Heart right ventricle (tissue), 16 donors: ENCODE measurements around the gene ZBTB7A. TPM values are rescaled to one million over a fixed set of nuclear protein-coding genes. Genes with fewer than 3 reads are reported as not detected.
A peak's percentile ranks its signal among the peaks of the same experiment; 100 is the strongest.

ENCODE experiments used
- ATAC-seq, 8 donors: fragments of 200-7000 bp; cut with Tn5 transposase; one replicate each; pipeline ENCODE4 v1.9.1; 2020; ENCODE audit warnings: mild to moderate bottlenecking in 8 of 8, moderate library complexity in 8 of 8, moderate number of reproducible peaks in 1 of 8
- DNase-seq, 2 donors: peaks; one replicate each; pipeline ENCODE4 v3.0.0-alpha.2; 2020
- H3K27ac ChIP-seq, 10 donors: fragments of 200-600 bp; sonication (generic) in 2 of 10; one replicate each; pipeline versions ENCODE4 v1.5.0 to v1.8.0; 2020 to 2022; ENCODE audit warnings: mild to moderate bottlenecking in 3 of 10
- H3K27me3 ChIP-seq, 7 donors: fragments of 200-600 bp; one replicate each; pipeline ENCODE4 v1.8.0; 2021 to 2022; ENCODE audit warnings: mild to moderate bottlenecking in 2 of 7
- H3K36me3 ChIP-seq, 9 donors: fragments of 200-600 bp; sonication (generic) in 1 of 9; one replicate each; pipeline versions ENCODE4 v1.5.0 to v1.8.0; 2020 to 2022; ENCODE audit warnings: mild to moderate bottlenecking in 2 of 9
- H3K4me1 ChIP-seq, 9 donors: fragments of 200-600 bp; sonication (generic) in 1 of 9; one replicate each; pipeline versions ENCODE4 v1.5.0 to v1.8.0; 2020 to 2022; ENCODE audit warnings: mild to moderate bottlenecking in 4 of 9
- H3K4me3 ChIP-seq, 10 donors: fragments of 200-600 bp; sonication (generic) in 2 of 10; one replicate each; pipeline versions ENCODE4 v1.5.0 to v1.8.0; 2020 to 2022; ENCODE audit warnings: mild to moderate bottlenecking in 7 of 10, moderate library complexity in 2 of 10
- H3K9me3 ChIP-seq, 11 donors: fragments of 200-600 bp in 10 of 11; sonication (generic) in 2 of 11; one replicate each; pipeline versions ENCODE4 v1.5.0 to v1.8.0; 2013 to 2022; ENCODE audit warnings: mild to moderate bottlenecking in 2 of 11, control low read depth in 1 of 11, moderate library complexity in 1 of 11
- WGBS, 2 donors: extraction: QIAGEN DNeasy Blood & Tissue Kit; methylation state at CpG; one replicate each; pipeline ENCODE4 v1.1.7; 2013; ENCODE audit warnings: inconsistent platforms in 1 of 2; 5-methylcytosine and 5-hydroxymethylcytosine counted together
- intact Hi-C, 10 donors: fragments of 100-400 bp; cut with DNase I; formaldehyde crosslinking; loops; one replicate each; pipeline versions ENCODE4 v1.11.1 to v1.14.2; 2022
- polyA plus RNA-seq, 2 donors: library from polyadenylated mRNA; stranded (reverse); fragments of 200-250 nt; gene quantifications; one replicate each; pipeline ENCODE4 v1.2.3, GENCODE V29; 2013
- total RNA-seq, 10 donors: library from RNA; stranded (reverse); fragmentation: NEBNext Ultra II Directional in 3 of 10; extraction: Animal tissue kit (Norgen Biotek cat#: 25700) in 3 of 10; gene quantifications; one replicate each; pipeline versions ENCODE4 v1.2.1 to v1.2.4, GENCODE V29; 2021 to 2023
- TF ChIP-seq, protein P1 (sequence below), 9 donors: fragments of 200-600 bp; sonication (generic) in 2 of 9; IDR thresholded peaks; one replicate each; pipeline versions ENCODE4 v1.5.0 to v1.8.0; 2021 to 2022; ENCODE audit warnings: antibody characterized with exemption in 9 of 9, mild to moderate bottlenecking in 5 of 9, moderate library complexity in 1 of 9
- donor health status: Arrhythmogenic right ventricular cardiomyopathy.
- donor health status: ischemic (EF 13 %, LVEDD 7.1; RV severe dilation, severe dysfunction).
- donor health status: healthy with polysubstance abuse.
- donor health status: DM: no; HTN: yes; CAD: no.
- donor health status: DM: no; HTN: no; CAD: no.
- donor health status: ischemic (EF 25% LVEDD 6.9; RV normal size, moderate dysfunction).
- donor health status: ischemic (EF 25% LVEDD 5.7; RV mildly dilated, moderate dysfunction).
- donor health status: healthy.
- donor health status: DM: yes; HTN: yes; CAD: no.
- donor health status: Ischemic cardiomyopathy.
- donor health status: ischemic (EF 35%, LVEDD 5.7; RV mildly dilated, moderate dysfunction).
- donor health status: nonischemic (EF 11% LVEDD 7.7; RV severe dilation, severe dysfunction).
- donor health status: DM: yes; HTN: yes; CAD: no.
- donor health status: PGD.
- donor health status: ischemic (EF 29% LVEDD 5.4; RV normal size, mild dysfunction).
- donor health status: nonischemic (EF 23%, LVEDD 6.1; RV moderate dilation, normal function).

ZBTB7A gene
- total and polyA plus RNA-seq, 12 donors = 9.6 to 40.5 (median 25.2) TPM

DNA sequence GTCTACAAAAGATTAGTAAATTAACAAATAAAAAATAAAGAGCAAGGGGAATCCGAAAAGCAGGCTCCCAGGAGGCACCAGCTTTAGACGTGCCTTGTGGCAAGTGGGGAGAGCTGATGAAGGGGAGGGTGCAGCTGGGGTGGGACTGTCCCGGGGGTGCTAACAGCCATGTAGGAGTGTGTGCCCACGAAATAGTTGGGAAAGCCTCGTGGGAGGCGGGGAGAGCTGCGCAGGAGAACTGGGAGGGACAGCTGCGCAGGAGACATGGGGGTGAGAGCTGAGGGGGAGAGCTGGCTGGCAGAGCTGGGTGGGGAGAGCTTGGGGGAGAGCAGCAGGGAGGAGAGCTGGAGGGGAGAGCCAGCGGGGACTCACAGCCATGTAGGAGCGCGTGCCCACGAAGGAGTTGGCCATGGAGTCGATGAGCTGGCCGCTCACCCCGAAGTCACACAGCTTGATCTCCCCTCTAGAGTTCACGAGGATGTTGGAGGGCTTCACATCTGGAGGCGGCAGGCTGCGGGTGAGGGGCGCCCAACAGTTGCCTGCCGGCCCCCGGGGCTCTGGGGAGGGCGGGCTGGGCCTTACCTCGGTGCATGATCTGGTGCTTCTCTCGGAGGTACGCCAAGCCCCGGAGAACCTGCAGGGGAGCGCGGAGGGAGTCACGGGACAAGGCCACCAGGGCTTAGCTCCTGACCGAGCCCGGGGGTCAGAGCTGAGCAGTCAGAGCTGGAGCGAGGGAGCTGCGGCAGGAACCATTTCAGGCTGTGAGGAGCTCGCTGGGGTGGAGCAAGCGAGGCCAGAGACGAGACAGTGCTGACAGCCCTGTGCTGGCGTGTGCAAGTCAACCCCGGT is 34.2 kb upstream of the ZBTB7A start:
- TF ChIP-seq, protein P1, sequence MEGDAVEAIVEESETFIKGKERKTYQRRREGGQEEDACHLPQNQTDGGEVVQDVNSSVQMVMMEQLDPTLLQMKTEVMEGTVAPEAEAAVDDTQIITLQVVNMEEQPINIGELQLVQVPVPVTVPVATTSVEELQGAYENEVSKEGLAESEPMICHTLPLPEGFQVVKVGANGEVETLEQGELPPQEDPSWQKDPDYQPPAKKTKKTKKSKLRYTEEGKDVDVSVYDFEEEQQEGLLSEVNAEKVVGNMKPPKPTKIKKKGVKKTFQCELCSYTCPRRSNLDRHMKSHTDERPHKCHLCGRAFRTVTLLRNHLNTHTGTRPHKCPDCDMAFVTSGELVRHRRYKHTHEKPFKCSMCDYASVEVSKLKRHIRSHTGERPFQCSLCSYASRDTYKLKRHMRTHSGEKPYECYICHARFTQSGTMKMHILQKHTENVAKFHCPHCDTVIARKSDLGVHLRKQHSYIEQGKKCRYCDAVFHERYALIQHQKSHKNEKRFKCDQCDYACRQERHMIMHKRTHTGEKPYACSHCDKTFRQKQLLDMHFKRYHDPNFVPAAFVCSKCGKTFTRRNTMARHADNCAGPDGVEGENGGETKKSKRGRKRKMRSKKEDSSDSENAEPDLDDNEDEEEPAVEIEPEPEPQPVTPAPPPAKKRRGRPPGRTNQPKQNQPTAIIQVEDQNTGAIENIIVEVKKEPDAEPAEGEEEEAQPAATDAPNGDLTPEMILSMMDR (IDR thresholded peaks at IDR 0.05) = no peak
- Histone ChIP-seq H3K27ac (no peak overlapping the region), H3K27me3 (no peaks in the 10 kb centered on the region), H3K4me1 (peaks cover 4 to 31% (median 20%) of the 10 kb centered on the region in 9 donors), H3K36me3 (peaks cover 0 to 94% (median 20%) of the 10 kb centered on the region in 9 donors), H3K4me3 (no peak overlapping the region), H3K9me3 (no peaks in the 10 kb centered on the region)
- DNase-seq (no peak), ATAC-seq (no peak)
- intact Hi-C loops = no loop called here
- WGBS, 2 donors = 92% methylated on average over 32 to 38 of the region's 38 CpGs

- ATAC-seq (no peak), DNase-seq (no peak)
- H3K4me3 ChIP-seq = no peak overlapping the region
- H3K36me3 ChIP-seq = peaks cover 0 to 97% (median 30%) of the 10 kb centered on the region in 9 donors
- TF ChIP-seq, protein P1 (IDR thresholded peaks at IDR 0.05) = no peak
- no peaks in the 10 kb centered on the region for H3K27me3 ChIP-seq
- WGBS, 2 donors = 91 to 95% methylated on average over 38 of the region's 38 CpGs
- peak overlapping the region in 5 of 10 donors; percentile 68 to 81 (median 76) for H3K27ac ChIP-seq
- intact Hi-C loops = no loop called here
- peaks cover 4 to 31% (median 15%) of the 10 kb centered on the region in 9 donors for H3K4me1 ChIP-seq
- no peaks in the 10 kb centered on the region for H3K9me3 ChIP-seq
Observed at GRCh38 chr19:4099041-4099764, 32.5 kb upstream of the ZBTB7A start.

DNA sequence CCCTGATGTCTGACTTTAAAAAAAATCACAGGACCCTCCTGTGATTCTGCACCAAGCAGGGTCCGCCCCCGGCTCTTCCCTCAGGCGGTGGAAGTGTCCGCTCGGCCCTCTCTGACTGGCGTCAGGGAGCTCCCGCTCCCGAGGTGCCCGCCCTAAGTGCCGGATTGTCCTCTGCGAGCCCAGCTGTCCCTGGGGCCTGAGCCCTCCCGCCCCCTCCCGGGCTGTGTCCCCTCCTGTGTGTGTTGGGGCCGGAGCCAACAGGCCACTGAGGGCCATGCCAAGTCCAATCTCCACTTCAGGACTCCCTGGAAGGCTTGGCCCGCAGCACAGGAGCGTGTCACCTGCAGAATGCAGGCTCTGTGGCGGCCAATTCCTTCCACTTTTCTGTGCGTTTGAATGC is 31.8 kb upstream of the ZBTB7A start:
- peak; percentile 75 to 81 for DNase-seq
- Histone ChIP-seq H3K27me3 (no peaks in the 10 kb centered on the region), H3K4me1 (peaks cover 4 to 31% (median 15%) of the 10 kb centered on the region in 9 donors), H3K27ac (peak overlapping the region in 9 of 10 donors; percentile 50 to 81 (median 75)), H3K4me3 (no peak overlapping the region), H3K36me3 (peaks cover 0 to 97% (median 34%) of the 10 kb centered on the region in 9 donors), H3K9me3 (no peaks in the 10 kb centered on the region)
- WGBS, 2 donors = 61% methylated on average over 18 of the region's 18 CpGs
- TF ChIP-seq, protein P1 (IDR thresholded peaks at IDR 0.05) = no peak
- ATAC-seq = peak; percentile 74 to 93 (median 84)
- intact Hi-C loops = no loop called here

GRCh38 chr19:4097501-4097900 is 30.8 kb upstream of the ZBTB7A start:
- DNase-seq (peak; percentile 43 to 63), ATAC-seq (peak; percentile 20 to 76 (median 62))
- no peaks in the 10 kb centered on the region for H3K9me3 ChIP-seq
- H3K4me3 ChIP-seq = no peak overlapping the region
- H3K27ac ChIP-seq = peak overlapping the region; percentile 19 to 81 (median 72)
- 36 to 48% methylated on average over 11 of the region's 11 CpGs for WGBS, 2 donors
- TF ChIP-seq, protein P1 (IDR thresholded peaks at IDR 0.05) = no peak
- H3K4me1 ChIP-seq = peaks cover 4 to 31% (median 15%) of the 10 kb centered on the region in 9 donors
- H3K27me3 ChIP-seq = no peaks in the 10 kb centered on the region
- intact Hi-C loops = no loop called here
- H3K36me3 ChIP-seq = peaks cover 0 to 97% (median 26%) of the 10 kb centered on the region in 9 donors
